Measurements from ENCODE around the gene SRMS. TPM values are rescaled to one million over a fixed set of nuclear protein-coding genes. Genes with fewer than 3 reads are reported as not detected.

The SRMS gene
- polyA plus RNA-seq, 12 donors, result 0.08 TPM; not detected in 11

- DNase-seq, result no peak
Measured at GRCh38 chr20:63539441-63540370, 7.8 kb downstream of the SRMS start.

GRCh38 chr20:63539092-63539430 lies 8.5 kb downstream of the SRMS start:
- no peak for DNase-seq

- no peak for DNase-seq
Measured at GRCh38 chr20:63538204-63539091, 9.1 kb downstream of the SRMS start.

GRCh38 chr20:63537525-63538203 lies 9.9 kb downstream of the SRMS start:
- peak; percentile 81 for DNase-seq

- no peak for DNase-seq
Measured at GRCh38 chr20:63536997-63537524, 10.5 kb downstream of the SRMS start, which contains the start of gene PTK6. TSS of gene PTK6 (minus strand) at chr20:63537376. CDS start at chr20:63537314, 62 bp downstream.

GRCh38 chr20:63536241-63536977 lies 11.1 kb downstream of the SRMS start:
- DNase-seq, result no peak

GRCh38 chr20:63534831-63535651 lies 12.5 kb downstream of the SRMS start:
- DNase-seq, result no peak

- no peak for DNase-seq
Measured at GRCh38 chr20:63534427-63534830, 13.1 kb downstream of the SRMS start.

GRCh38 chr20:63533871-63534393 lies 13.6 kb downstream of the SRMS start:
- DNase-seq, result no peak

- no peak for DNase-seq
Measured at GRCh38 chr20:63533388-63533787, 14.2 kb downstream of the SRMS start.

GRCh38 chr20:63532449-63532971 lies 15.0 kb downstream of the SRMS start:
- DNase-seq, result no peak

- no peak for DNase-seq
Measured at GRCh38 chr20:63531686-63532448, 15.7 kb downstream of the SRMS start.

GRCh38 chr20:63530788-63531160 lies 16.8 kb downstream of the SRMS start:
- no peak for DNase-seq

- DNase-seq, result no peak
Measured at GRCh38 chr20:63529861-63530787, 17.4 kb downstream of the SRMS start.

- no peak for DNase-seq
Measured at GRCh38 chr20:63529180-63529860, 18.2 kb downstream of the SRMS start.

- DNase-seq, result no peak
Measured at GRCh38 chr20:63527184-63527583, 20.4 kb downstream of the SRMS start.

GRCh38 chr20:63525971-63526370 lies 21.6 kb downstream of the SRMS start:
- DNase-seq, result no peak

All from muscle of arm (tissue), 12 donors.